Renal cortical epithelial cell (primary cell): Measurements from ENCODE around the gene DOCK4. TPM values are rescaled to one million over a fixed set of nuclear protein-coding genes. Genes with fewer than 3 reads are reported as not detected.
A peak's percentile ranks its signal among the peaks of the same experiment; 100 is the strongest.
"Not testable (repeated sequence)": the region's sequence is repeated elsewhere in the genome, so short reads cannot be mapped to it uniquely, and the experiment has no call there.

ENCODE experiments used
- DNase-seq: peaks from one replicate; pipeline ENCODE4 v3.0.0-alpha.2; 2011; ENCODE audit warnings: low read depth
- total RNA-seq: library from RNA; depleted of rRNA; stranded (reverse); fragments of >200 nt; gene quantifications from 2 replicates; pipeline ENCODE4 v1.2.3, GENCODE V29; 2014

Gene DOCK4
- total RNA-seq, 1 donor from 2014 or later: 50.4 TPM

DNA sequence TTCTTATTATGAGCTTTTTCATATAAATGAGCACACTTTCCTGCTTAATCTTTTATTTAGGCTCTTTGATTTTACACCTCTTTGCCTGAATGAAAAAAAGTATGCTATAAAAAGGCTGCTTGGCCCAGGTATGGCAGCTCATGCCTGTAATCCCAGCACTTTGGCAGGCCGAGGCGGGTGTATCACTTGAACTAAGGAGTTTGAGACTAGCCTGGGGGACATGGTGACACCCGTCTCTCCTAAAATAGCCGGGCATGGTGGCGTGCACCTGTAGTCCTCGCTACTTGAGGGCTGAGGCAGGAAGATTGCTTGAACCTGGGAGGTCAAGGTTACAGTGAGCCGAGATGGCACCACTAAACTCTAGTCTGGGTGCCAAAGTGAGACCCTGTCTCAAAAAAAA is 72.9 kb downstream of the DOCK4 start:
- no peak for DNase-seq

DNA sequence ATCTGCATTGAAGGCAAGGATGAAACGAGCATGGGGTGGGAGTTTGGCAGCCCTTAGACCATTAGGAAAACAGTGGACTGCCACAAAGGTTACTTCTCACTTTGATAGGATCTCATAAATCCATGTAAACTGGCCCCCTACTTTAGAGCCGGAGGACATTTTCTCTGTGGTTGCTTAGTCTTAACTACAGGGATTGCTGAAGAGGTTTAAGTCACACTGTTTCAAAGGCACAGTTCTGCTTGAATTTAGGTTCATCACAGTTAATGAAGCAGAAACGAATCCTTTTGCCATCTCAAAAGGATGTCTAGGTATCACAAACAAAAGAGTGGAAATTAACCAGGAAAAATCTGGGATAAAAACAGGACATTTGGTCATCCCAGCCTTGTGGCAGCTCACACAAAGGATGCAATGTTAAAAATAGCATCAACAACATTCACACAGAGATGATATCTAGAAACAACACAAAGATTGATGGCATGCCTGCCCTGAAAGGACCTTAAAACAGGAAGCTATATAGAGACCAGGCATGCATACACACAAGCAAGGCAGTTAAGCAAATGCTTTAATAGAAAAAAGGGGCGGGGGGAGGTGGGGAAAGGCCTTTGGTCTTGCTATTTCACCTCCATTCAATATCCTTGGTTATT is 74.0 kb downstream of the DOCK4 start:
- DNase-seq: no peak

DNA sequence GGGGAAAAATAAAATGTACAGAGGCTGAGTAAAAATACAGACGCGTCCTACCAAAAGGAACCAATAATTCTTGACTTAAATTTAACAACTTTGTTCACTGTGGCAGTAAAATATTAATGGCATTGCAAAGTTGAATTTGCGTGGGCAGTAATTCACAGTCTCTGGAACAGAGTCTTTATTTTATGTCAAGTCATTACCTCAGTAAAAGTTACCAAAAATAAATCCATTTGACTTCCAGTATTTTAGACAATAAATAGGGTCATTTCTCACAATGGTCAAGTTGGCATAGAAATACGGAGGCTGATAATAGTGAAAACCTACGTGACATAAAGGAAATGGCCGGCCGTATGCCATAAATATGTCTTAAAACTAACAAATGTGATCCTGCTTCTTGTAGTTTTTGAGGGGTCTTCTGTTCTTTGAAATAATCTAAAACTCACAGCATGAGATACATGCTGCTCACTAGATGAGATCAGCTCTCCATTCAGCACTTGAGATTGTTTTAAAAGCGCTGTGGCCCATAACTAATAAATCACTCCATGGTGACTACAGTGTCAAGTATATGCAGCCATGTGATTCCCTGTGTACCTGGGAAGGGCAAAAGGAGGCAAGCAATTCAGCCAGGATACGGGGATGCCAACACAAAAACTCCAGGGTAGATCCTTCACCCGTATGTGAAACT is 75.3 kb downstream of the DOCK4 start:
- no peak for DNase-seq

DNA sequence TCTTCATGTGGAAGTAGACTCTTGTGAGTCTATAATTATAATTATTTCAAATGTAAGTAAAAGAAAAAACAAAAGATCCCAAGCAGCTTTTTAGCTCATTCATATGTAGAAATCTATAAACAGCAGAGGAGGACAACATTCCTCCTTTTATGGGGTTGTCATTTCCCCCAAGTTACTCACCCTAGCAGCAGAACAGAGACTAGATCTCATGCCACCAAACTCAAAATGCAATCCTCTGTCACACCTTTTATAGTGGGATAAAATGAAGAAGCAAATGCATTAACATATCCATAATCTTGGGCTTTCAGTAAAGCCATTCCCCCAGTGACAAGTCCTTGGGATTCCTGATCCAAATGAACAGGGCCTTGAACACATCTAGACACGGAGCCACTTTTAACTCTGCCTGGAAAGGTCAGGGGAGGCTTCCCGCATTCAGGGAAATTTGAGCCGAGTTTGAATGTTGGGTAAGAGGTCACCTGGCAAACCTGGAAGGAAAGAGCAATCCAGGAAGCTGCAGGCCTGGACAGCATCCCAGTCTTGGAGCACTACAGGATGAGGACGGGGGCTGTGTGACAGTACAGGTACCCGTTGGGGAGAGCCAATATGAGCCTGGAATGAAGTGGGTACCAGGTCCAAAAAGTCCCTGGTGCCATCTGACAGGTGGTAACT is 76.4 kb downstream of the DOCK4 start:
- no peak for DNase-seq

DNA sequence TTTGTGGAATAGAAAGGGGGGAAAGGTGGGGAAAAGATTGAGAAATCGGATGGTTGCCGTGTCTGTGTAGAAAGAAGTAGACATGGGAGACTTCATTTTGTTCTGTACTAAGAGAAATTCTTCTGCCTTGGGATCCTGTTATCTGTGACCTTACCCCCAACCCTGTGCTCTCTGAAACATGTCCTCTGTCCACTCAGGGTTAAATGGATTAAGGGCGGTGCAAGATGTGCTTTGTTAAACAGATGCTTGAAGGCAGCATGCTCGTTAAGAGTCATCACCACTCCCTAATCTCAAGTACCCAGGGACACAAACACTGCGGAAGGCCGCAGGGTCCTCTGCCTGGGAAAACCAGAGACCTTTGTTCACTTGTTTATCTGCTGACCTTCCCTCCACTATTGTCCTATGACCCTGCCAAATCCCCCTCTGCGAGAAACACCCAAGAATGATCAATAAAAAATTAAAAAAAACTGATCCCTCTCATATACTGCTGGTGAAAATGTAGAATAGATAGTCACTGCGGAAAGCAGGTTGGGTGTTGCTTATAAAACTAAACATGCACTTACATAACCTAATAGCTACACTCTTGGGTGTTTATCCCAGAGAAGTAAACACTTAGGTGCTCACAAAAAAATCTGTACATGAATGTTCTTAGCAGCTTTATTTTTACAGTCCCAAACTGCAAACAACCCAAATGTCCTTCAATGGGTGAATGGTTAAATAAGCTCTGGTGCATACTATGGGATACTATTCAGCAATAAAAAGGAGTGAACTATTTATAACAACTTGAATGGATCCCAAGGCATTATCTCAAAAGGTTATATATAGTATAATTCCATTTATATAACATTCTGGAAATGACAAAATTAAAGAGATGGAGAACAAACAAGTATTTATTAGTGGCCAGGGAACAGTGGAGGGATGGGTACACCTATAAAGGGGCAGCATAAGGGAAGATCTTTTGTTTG is 77.5 kb downstream of the DOCK4 start:
- not testable (repeated sequence) for DNase-seq

DNA sequence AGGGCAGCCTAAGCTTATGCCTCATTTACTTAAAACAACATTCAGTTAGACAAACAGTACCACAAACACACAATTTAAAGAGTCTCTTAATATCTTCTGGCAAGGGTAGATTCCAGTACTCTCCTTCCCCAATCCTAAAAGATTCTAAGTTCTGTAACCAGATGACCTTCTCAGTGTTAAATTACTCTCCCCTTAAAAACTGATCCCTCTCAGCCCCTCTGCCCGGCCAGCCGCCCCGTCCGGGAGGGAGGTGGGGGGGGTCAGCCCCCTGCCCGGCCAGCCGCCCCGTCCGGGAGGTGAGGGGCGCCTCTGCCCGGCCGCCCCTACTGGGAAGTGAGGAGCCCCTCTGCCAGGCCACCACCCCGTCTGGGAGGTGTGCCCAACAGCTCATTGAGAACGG is 78.2 kb downstream of the DOCK4 start:
- not testable (repeated sequence) for DNase-seq

DNA sequence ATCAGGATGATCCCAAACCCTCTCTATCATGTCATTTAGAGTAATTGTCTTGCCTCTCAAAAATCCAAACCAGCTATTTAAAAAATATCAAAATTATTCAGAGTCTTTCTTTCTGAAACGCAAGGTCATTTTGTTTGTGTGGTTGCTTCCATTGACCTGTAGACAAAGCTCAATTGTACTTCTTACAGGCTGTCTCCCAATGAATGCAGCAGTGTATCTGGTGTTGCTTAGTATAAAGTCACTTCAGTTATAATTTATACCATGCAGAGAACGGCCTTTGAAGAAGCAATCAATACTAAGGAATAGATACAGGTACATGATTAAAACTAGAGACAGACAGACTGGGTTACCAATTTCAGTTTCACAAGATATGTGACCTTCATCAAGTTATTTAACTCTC is 80.9 kb downstream of the DOCK4 start:
- DNase-seq: no peak

DNA sequence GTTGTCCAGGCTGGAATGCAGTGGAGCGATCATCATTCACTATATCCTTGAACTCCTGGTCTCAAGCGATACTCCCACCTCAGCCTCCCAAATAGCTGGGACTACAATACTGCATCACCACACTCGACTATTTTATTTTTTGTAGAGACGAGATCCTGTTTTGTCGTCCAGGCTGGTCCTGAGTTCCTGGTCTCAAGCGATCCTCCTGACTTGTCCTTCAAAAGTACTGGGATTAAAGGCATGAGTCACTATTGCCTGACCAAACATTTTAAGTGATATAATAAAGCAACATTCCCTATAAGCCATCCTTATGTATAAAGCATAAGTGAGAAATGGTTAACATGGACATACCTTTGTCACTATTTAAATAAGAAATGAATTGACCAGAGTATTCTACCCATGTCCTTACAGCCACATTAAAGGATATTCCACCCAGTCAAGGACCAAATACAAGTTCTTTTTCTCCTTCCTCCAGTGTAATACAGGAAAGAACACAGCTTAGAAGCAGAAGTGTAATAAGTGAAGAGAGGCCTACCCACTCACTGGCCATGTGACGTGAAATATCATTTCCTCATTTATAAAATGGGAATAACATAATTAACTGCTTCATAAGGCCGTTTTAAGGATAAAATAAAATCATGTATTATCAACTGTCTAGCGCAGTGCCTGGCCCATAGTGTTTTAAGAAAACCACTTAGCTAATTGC is 82.0 kb downstream of the DOCK4 start:
- no peak for DNase-seq

DNA sequence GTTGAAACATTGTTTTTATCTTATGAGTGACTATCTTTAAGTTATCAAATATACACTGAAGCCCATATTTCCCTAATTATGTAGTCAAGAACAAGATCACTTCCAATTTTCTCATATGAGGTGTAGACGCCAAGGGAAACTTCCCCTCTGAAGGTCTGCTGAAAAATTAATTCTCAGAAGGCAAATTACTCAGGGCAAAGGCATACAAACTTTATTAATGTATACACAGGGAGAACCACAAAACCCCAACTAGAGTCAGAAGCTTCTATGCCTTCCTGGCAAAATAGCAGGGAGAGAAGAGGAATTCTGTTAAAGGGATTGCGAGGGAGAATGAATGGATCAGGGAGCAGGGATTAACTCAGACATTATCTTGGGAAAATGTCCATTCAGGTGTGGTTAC is 83.4 kb downstream of the DOCK4 start:
- DNase-seq: no peak

DNA sequence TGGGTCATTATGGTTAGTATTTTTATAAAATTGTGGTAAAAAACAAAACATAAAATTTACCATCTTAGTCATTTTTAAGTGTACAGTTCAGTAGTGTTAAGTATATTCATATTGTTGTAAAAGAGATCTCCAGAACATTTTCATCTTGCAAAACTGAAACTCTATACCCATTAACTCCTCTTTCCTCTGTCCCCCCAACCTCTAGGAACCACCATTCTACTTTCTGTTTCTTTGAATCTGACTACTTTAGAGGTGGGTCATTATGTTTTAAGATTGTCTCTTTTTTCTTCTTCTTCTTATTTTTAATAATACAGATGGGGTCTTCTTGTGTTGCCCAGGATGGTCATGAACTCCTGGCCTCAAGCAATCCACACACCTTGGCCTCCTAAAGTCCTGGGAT is 84.1 kb downstream of the DOCK4 start:
- DNase-seq: no peak

DNA sequence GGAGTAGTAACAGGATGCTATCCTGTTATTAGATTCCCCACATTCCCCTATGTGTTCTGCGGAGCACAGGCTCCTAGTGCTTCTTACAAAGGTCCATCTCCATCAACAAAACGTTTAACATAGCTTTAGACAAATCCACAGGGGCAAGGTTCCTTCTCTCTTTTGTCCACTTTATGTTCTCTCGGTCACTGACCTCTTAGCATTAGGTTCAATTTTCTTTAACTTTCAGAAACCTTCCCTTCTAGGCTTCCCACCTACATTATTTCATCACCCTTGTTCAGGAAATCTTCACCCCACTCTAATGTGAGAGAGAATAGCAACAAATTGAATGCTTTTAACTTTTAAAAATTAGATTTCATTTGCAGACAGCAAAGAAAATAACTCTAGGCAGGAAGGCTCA is 84.9 kb downstream of the DOCK4 start:
- no peak for DNase-seq

DNA sequence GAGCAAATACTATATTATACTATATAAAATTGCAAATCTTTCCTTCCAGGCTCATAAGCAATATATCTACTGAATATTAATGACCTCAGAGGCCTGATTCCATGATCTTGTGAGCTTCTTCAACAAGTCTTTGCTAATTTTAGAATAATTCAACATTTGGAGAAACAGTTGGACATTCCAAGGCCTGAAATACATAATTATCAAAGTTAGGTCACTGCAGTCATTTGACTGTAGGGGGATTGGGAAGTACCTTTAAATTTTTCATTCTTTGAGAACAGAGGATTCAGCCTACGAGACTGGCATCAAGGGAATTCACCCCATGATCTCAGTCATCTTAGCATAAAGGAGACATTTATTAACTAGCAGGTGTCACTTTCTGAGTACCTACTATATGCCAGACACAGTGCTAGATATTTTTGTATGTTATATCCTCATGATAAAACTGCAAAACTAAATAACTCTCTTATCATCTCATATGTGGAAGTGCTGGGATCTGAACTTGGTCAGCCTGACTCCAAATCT is 85.4 kb downstream of the DOCK4 start:
- DNase-seq: no peak

DNA sequence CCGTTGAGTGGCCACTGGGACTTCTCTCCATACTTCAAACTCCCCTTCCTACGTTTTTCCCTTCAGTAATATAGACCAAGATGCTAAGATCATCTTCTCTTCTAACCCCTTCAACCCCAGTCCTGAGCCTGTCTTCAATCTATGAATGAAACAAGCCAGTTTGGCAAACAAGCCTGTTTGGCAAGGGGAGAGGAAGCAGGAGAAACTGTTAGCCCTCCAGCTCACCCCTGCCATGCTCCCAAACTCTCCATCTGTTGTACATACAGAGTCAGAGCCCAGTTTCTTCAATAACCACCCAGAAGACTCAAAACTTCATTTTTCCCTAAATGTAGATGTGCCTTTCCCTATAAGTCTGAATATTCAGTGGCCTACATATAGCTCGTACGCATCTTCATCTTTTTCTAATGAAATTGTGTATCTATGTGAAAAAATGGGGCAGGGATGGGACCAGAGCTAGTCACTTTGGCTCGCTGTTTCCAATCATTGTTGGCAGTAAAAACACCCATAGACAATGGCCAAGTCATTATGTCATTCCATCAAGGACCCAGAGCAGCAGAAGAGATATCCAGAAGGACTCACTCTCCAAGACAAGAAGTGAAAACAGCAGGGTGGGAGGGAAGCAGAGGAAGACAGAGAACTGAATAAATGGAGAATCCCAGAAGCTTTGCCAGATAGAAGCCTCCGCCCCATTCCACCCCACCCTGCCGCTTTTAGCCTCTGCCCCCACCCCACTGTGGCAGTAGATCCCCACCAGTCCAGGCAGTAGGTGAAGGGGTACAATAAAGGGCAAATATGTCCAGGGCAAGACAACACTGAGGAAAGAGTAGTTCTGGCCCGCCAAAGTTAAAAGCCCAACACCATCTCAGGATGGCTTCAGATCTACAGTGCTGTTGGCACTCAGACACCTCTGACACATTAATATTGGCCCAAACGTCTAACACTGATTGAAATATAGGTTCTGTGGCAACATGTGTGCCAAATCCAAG is 87.3 kb downstream of the DOCK4 start:
- DNase-seq: no peak

DNA sequence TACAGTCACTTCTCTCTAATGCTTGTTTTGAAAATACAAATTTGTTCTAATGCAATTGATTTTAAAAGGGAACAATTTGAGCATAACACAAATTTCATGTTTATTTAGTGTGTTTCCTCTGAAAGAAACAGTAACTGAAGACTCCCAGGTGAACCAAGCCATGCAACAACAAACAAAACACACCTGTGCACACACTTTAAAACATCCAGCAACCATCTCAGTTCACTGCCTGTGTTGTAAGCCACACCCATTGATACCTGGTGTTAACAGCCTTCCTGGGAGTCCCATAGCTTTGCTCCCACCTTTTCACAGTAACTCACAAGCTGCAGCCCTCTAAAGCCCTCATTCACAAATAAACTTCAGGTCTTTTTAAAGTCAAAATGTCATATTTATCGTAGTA is 89.3 kb downstream of the DOCK4 start:
- no peak for DNase-seq

DNA sequence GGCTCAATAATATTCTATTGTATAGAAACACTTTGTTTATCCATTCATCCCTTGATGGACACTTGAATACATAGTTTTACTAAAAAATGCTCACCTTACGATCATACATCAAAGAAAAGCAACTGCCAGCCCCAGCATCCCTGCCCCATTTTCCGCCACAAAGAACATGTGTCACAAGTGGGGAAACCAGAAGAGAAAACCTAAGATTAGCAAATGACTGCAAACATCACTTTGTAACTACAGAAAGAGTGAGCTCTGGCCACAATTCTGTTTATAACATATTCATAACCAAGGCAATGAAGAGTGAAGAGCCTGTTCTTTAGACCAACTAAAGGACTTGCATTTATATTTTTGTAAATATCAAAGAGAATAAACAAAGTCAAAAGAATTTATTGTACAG is 89.8 kb downstream of the DOCK4 start:
- DNase-seq: no peak

DNA sequence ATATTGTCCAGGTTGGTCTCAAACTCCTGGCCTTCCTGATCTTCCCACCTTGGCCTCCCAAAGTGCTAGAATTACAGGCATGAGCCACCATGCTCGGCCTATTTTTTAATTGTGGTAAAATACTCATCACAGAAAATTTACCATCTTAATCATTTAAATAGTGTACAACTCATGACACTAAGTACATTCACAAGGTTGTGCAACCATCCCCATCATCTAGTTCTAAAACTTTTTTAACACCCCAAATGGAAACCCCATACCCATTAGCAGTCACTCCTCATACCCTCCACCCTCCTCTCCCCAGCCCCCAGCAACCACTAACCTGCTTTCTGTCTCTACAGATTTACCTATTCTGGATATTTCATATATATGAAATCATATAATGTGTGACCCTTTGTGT is 90.3 kb downstream of the DOCK4 start:
- DNase-seq: no peak

DNA sequence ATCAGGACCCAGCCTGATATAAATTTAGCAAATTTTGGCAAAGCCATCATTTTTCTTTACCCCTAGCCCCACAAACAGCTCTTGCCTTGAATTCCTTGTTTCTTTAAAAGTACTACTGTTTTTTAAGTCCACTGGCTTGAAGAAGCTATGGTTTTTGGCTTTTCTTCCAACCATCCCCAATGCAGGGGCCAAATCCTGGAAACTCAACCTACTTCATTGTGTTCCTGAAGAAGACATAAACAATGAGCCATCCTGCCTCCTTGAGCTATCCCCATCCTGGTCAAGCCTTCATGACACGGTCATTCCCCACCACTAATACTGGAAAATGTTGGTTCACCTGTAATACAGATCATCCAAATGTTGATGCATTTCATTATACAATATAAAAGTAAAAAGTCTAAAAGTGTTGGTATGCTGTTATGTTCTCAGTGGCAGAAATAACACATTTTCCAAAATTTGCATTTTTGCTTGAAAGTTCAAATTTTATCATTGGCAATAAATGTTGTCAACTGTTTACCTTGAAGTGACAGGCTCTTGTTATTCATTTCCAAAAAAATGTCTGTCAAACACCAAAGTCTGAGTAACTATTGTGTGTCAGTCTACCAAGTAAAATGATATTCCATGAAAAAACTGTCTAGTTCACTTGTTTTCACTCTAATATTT is 92.2 kb downstream of the DOCK4 start:
- no peak for DNase-seq

DNA sequence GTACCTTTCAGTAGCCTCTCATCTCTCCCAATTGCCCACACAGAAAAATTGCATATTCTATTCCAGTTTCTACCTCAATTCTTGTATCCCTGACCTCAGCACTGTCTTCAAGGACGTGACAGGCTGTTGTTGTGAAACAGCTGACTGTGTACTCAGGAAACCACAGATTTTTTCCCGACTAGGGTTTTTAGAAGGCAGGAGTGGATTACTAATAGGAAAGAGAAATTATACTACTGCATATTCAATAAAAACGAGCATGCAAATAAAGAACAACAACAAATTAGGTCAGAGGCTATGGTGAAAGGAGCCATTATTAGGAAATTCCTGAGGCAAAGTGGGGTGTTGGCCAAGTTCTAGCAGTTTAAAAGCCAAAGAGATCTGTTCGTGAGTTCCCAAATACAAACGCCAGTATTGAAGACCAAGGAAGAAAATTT is 93.4 kb downstream of the DOCK4 start:
- peak; percentile 64 for DNase-seq

DNA sequence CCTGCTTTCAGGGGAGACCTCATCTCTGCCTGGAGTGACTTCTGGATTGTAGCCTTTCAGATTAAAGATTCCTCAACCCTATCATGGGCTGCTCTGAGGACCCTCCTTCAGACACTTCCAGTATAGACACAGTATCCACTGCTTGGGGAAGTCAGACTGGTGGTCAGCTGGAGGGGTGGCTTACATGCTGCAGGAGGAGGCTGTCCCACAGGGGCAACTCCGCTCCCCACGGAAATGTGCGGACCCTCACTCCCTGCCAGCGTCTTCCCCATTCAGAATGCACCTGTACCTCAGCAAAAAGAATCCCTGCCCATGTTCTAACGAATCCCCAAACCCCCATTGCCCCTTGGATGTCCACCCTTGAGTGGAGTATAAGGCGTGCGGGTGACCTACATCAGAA is 95.5 kb downstream of the DOCK4 start:
- DNase-seq: no peak
